GM18511 (cell line): ENCODE measurements around the gene SHISA4.
"Not testable (repeated sequence)": the region's sequence is repeated elsewhere in the genome, so short reads cannot be mapped to it uniquely, and the experiment has no call there.

ENCODE experiments used
- ATAC-seq: cut with Tn5 transposase; IDR thresholded peaks from one replicate; pipeline ENCODE4 v1.9.1; 2021; ENCODE audit warnings: mild to moderate bottlenecking, moderate library complexity; ENCODE audit not compliant: unreplicated experiment

Gene SHISA4

DNA sequence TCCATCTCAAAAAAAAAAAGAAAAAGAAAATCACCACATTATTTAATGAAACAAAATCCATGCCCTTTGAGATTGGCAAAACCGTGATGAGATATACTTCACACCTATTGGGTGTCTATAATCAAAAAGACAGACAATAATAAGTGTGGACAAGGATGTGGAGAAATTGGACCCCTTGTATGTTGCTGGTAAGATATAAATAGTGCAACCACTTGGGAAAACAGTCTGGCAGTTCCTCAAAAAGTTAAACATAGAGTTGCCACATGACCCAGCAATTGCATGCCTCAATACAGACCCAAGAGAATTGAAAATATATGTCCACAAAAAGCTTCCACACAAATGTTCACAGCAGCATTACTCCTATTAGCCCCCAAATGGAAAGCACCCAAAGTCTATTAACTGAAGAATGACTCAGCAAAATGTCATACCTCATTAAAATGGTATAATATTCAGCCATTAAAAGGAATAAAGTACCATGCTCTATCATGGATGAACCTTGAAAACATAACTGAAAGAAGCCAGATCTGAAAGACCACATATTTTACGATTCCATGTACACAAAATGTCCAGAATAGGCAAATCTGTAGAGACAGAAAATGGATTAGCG is 33.4 kb downstream of the SHISA4 start:
- no peak for ATAC-seq

DNA sequence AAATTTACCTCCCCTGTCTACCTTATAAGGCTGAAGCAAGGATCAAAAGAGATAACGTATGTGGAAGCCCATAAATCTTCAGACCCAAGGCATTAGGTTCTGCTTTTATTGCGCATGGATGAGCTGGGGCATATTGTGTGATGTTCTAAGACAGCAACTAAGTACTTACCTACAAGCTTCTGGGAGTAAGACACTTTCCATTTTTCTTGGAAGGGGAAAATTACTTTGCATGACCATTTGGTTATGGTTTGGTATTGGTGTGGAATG is 36.5 kb downstream of the SHISA4 start:
- no peak for ATAC-seq

DNA sequence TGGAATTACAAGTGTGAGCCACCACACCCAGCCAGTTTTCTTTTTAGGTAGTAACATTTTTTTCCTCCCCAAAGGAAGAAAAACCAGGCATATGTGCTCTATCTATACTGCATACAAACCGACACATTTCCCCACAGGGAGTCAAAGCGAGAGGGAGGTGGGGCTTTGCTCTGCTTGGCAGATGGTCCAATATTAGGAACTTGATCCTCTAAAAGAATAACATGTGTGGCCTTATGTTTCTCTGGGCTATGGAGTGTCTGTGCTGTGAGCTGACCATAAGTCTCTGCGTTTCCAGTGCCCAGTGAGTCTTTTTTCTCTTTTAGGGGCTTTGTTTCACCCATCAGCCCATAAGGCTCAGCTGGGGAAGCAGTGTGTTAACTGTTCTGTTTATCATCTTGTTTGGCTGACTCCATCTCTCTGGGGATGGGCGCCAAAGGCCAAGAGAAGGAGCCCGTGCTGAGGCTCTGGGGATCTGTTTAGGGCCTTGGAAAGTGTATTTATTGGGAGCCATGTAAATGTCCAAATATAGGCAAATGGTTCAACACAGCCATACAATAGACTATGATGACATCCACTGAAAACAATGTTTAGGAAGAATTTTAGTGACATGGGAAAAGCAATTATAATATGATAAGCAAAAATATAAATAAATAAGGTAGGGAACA is 37.4 kb downstream of the SHISA4 start:
- ATAC-seq: no peak

DNA sequence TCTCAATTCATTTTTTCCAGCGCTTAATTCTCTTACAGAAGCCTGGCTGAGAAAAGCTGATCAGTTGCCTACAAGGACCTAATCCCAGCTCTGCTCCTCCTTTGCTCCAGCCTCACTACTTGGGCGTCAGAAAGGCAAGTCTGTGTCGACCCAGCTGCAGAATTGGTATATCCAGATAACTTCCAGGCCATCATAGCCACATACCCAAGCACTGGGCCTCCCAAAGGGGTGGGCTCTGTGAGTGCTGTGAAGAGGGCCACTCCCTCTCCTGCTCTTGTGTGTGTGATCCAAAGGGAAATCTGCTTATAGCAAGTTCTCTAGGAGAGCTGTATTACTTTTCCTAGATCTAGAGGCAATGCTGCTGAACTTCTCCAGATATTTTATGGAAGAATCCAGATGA is 39.6 kb downstream of the SHISA4 start:
- no peak for ATAC-seq

DNA sequence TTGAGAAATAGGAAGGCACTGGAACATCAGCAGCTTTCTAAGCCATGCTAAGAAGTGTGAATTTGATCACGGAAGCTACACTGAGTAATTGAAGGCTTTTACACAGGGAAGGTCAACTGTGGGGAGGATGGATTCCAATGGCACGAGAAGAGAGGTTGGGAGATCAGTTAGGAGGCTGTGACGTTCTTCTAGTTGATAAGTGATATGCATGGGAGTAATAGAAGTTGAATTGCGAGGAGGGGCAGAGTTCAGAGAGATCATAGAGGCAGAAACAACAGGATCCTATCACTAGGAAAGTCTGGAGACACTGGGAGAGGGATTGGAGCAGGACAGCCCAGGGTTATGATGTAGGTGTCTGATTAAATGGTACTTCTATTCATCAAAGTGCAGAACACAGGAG is 41.4 kb downstream of the SHISA4 start:
- no peak for ATAC-seq

DNA sequence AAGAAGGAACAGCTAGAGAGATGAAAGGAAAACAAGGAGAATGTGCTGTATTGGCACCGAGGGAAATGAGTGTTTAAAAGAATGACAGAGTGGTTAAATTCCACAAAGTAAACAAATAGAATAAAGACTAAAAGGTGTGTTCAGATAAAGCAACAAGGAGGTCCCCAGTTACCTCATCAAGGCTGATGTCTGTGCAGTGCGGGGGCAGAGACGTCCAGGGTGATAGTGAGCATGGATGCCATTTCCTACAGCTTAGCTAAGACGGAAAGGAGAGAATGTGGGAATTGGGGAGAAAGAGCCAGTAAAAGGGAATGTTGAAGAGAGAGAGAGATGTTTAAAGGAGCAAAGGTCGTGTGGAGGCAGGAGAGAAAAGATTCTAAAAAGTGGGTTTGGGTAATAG is 42.1 kb downstream of the SHISA4 start:
- ATAC-seq: no peak

DNA sequence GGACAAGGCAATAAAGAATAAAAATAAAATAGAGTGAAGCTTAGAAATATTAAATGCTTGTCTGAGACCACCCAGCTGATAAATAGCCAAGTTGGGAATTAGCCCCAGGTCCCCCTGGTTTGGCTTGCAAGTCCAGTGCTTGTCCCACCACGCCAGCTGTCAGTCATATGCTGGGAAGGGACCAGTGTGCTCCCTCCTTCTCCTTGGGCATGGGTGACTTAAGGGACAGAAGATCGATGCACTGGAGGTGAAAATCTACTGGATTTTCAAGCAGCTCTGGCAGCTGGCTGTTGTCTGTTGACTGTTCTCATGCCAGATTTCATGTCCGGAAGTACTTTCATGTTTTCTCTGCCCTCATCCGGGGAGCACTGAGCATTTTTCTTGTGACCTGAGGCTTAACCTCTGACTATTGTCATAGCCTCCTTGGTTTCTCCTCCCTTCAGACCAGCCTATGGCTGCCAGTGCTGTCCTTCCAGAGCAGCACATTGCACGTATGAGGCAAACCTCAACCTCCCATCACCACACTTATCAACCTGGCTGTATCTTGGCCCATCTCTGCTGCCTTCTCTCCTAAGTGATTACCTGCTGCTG is 45.2 kb downstream of the SHISA4 start:
- no peak for ATAC-seq

DNA sequence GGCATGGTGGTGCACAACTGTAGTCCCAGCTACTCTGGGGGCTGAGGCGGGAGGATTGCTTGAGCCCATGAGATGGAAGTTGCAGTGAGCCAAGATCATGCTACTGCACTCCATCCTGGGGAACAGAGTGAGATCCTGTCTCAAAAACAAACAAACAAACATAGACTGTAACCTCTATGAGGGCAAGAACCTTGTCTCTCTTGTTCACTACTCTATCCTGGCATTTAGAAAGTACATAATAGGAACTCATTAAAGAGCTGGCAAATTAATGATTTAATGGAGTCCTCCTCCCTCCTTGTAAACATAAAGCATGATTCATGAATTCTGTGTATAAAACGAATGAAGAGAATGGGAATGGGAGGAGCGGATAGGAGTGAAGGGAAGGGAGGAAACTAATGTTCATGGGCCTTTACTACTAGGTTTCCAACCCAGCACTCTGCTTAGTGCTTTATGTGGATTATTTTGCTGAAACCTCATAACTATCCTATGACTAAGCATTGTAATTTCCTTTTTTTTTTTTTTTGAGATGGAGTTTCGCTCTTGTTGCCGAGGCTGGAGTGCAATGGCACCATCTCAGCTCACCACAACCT is 49.0 kb downstream of the SHISA4 start:
- ATAC-seq: no peak

DNA sequence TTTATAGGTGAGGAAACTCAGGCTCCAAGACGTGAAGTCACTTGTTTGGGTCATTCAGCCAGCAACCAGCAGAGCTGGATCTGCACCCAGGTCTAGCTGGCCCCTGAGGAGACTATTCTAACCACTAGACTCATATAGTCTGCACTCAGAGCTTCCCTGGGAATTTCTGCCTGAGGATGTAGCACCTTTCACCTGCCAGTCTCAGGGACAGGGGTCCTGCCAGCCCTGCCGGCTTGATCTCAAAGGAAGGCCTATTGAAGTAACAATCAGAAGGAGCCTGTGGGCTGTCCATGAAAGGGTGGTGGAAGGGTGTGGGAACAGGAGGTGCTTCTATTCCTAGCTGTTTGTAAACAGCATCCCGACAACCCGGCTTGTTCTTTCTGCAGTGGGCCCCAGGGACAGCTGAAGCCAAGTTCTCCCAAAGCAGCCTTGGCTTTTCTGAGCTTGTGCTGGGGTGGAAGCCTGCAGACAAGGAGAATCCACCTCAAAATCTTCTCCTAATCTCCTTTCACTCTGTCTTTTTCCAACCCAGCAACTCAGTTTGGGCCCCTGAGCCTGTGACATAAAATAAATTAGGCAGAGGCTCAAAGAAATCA is 49.8 kb downstream of the SHISA4 start:
- ATAC-seq: no peak

DNA sequence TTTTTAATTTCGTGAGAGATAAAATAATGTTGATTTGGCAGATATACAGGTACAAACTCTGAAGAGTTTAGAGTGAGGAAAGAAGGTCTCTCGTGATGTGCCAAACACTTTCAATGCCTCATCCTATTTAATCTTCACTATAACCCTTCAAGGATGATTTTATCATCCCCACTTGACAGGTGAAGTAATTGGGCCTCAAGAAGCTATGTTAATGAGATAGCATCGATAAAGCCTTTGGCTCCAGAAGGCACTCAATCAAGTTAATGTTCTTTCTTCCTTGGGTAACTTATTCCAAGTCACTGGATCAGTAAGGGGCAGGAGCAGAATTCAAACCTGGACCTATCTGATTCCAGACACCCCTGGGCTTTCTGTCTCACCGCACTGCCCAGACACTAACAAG is 50.5 kb downstream of the SHISA4 start:
- no peak for ATAC-seq

DNA sequence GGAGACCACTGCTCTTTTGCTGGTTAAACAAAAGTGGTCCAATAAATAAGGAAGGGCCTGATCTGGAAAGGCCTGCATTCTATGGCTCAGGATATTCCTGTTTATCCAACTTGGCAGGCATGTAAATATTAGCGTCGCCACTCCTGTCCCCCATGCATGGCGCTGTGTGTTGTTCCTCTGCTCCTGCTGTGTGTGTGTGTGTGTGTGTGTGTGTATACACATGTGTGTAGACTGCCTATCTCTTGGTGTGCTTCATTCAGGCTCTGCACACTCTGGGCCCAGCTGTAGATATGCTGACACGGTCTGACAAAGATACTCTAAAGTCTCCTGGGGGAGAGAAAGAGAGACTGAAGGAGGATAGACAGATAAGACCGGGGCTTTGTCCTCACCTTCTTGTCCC is 50.9 kb downstream of the SHISA4 start:
- ATAC-seq: no peak

DNA sequence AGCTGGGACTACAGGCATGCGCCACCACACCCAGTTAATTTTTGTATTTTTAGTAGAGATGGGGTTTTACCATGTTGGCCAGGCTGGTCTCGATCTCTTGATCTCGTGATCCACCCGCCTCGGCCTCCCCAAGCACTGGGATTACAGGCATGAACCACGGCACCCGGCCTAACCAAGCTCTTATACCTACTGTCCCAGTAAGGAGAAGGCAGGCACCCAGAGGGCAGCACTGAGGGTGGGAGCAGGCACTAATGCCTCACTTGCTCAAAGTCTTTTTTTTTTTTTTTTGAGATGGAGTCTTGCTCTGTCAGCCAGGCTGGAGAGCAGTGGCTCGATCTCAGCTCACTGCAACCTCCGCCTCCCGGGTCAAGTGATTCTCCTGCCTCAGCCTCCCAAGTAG is 51.6 kb downstream of the SHISA4 start:
- ATAC-seq: not testable (repeated sequence)

DNA sequence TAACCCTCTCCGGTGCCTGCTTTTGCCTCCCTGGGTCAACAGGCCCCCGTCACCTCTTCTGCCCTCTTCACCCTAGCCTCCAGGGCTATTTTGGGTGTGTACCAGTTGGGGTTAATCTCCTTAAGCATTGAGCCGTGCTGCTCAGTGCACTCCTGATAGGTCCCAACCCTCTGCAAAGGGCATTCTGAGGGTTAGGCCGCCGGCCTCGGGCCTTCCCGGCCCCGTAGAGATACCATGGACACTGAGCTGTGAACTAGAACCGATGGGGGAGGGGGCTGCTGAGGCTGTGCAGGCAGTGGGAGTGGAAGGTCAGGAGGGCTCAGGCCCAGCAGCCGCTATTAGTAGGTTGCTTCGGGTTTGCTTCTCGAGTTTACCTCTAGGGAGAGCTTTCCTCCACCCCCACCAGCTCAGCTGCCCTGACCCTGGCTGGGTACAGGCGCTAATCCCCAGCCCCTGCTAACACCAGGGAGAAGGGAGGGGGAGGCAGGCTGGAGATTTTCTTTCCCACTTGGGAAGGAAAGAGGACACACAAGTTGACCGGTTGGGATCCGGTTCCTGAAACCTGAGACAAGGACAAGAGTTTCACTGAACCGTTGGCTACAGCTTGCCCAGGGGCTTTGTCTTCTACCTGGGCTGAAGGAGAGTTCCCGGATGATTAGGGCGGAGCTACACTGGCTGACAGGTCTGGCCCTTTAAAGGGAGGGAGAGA is 52.9 kb downstream of the SHISA4 start:
- ATAC-seq: no peak

DNA sequence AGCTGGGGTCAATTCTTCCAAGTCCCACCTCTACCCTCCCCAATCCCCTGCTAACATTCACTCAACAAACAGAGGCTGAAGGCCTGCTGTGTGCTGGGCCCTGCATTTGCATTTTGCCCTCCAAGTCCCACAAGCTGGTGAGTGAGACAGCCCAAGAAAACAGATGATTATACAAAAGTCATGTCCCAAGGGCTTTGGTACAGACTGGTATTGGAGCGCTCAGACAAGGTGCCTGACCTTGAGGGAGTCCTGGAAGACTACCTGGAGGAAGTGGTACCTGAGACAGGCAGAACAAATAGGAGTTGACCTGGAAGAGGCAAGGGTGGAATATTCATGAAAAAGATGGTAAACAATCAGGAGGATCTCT is 53.4 kb downstream of the SHISA4 start:
- ATAC-seq: no peak
